Chondrocyte (in vitro differentiated cells): ENCODE results near the gene CDKN1A. TPM values are rescaled to one million over a fixed set of nuclear protein-coding genes. Genes with fewer than 3 reads are reported as not detected.

Experiments used
- DNase-seq: peaks from one replicate; pipeline ENCODE4 v3.0.0; 2021; ENCODE audit warnings: mixed read lengths, low spot score
- H3K27ac Mint-ChIP-seq: one replicate; pipeline ENCODE4 v1.8.0; 2021; ENCODE audit warnings: mild to moderate bottlenecking, moderate library complexity, mixed read lengths; ENCODE audit not compliant: unreplicated experiment
- H3K27me3 Mint-ChIP-seq: 2 replicates; pipeline ENCODE4 v1.8.0; 2021; ENCODE audit warnings: low read depth, mixed read lengths
- H3K36me3 Mint-ChIP-seq: 2 replicates; pipeline ENCODE4 v1.8.0; 2021; ENCODE audit warnings: low read depth, mixed read lengths
- H3K4me1 Mint-ChIP-seq: 2 replicates; pipeline ENCODE4 v1.8.0; 2021; ENCODE audit warnings: low read depth, mild to moderate bottlenecking, mixed read lengths
- H3K4me3 Mint-ChIP-seq: one replicate; pipeline ENCODE4 v1.8.0; 2021; ENCODE audit warnings: mild to moderate bottlenecking, moderate library complexity, mixed read lengths; ENCODE audit not compliant: unreplicated experiment
- H3K9me3 Mint-ChIP-seq: 2 replicates; pipeline ENCODE4 v1.8.0; 2021; ENCODE audit warnings: low read depth, mixed read lengths
- total RNA-seq: library from RNA; stranded (reverse); gene quantifications from 3 replicates; pipeline ENCODE4 v1.2.1, GENCODE V29; 2021
- TF ChIP-seq, protein P1 (sequence below): fragments of 200-600 bp; sonication (generic); IDR thresholded peaks from 2 replicates; pipeline ENCODE4 v1.5.0; 2021; ENCODE audit warnings: antibody characterized with exemption, mild to moderate bottlenecking, moderate library complexity

CDKN1A gene
- total RNA-seq, 1 donor from 2014 or later = 303 TPM

GRCh38 chr6:36691011-36691410, 12.5 kb downstream of the CDKN1A start:
- Mint-ChIP-seq H3K27ac (no peak overlapping the region), H3K4me1 (no peaks in the 10 kb centered on the region), H3K9me3 (no peaks in the 10 kb centered on the region), H3K27me3 (no peaks in the 10 kb centered on the region), H3K4me3 (no peak overlapping the region), H3K36me3 (peaks cover 8% of the 10 kb centered on the region)
- TF ChIP-seq, protein P1, sequence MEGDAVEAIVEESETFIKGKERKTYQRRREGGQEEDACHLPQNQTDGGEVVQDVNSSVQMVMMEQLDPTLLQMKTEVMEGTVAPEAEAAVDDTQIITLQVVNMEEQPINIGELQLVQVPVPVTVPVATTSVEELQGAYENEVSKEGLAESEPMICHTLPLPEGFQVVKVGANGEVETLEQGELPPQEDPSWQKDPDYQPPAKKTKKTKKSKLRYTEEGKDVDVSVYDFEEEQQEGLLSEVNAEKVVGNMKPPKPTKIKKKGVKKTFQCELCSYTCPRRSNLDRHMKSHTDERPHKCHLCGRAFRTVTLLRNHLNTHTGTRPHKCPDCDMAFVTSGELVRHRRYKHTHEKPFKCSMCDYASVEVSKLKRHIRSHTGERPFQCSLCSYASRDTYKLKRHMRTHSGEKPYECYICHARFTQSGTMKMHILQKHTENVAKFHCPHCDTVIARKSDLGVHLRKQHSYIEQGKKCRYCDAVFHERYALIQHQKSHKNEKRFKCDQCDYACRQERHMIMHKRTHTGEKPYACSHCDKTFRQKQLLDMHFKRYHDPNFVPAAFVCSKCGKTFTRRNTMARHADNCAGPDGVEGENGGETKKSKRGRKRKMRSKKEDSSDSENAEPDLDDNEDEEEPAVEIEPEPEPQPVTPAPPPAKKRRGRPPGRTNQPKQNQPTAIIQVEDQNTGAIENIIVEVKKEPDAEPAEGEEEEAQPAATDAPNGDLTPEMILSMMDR = no peak
- no peak for DNase-seq

DNA sequence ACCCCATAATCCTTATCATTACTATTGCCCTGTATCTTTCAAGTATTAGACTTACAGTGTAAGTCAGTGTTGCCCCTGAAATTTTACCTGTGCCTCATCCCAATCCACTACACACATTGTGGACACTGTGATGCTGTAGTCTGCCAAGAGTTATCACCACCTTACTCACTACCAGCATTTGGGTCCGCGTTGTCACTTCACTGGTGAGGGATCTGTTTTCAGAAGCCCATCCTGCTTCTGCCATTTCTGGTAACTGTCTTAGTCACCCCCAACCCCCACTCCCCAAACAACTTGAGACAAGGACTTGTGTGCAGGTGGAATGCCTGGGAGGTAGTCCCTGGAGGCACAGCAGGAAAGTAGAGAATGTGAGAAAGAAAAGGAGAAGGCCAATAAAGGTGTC, 13.1 kb downstream of the CDKN1A start:
- Mint-ChIP-seq H3K4me1 (no peaks in the 10 kb centered on the region), H3K27me3 (no peaks in the 10 kb centered on the region), H3K27ac (no peak overlapping the region), H3K4me3 (no peak overlapping the region), H3K36me3 (peaks cover 5% of the 10 kb centered on the region), H3K9me3 (no peaks in the 10 kb centered on the region)
- DNase-seq = no peak
- TF ChIP-seq, protein P1 = no peak

GRCh38 chr6:36692220-36692619, 13.7 kb downstream of the CDKN1A start:
- no peak overlapping the region for H3K4me3 Mint-ChIP-seq
- H3K9me3 Mint-ChIP-seq = peaks cover 3% of the 10 kb centered on the region
- no peaks in the 10 kb centered on the region for H3K27me3 Mint-ChIP-seq
- H3K4me1 Mint-ChIP-seq = no peaks in the 10 kb centered on the region
- H3K36me3 Mint-ChIP-seq = peaks cover 2% of the 10 kb centered on the region
- TF ChIP-seq, protein P1 = no peak
- no peak for DNase-seq
- H3K27ac Mint-ChIP-seq = no peak overlapping the region

DNA sequence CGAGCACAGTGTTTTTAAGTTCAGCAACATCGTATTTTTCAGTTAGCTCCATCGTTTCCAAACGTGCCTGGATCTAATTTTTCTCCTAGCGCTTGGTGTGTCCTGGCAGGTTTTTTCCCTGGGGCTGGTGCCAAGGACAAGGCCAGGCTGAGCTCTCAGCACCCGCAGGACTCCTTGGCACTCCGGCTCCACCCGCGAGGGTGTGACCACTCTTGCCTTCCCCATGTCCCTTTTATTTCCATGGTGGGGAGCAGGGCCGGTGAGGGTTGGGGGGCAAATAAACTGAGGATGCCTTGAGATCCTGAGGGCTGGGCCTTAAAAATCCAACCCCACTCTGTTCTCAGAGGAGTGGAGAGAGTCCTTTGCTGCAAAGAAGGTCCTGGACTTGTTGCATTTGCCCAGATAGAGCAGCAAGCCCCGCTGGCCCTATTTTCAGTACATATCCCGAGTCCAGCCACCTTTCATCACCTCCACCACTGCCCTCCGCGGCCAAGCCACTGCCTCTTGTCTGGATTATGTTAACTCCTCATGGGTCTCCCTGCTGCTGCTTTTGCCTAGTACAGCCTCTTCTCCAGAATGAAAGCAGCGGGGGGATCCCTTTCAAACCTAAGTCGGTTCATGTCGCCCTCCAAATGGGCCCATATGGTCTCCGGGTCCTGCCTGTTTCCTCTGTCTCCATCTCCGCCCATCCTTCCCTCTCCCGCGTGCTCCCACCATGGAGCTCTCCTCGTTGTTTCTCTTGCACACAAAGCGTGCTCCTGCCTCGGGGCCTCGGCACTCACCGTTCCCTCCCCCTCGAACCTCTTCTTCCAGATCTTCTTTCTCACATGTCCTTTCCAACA, 14.6 kb downstream of the CDKN1A start:
- Mint-ChIP-seq H3K9me3 (peaks cover 4% of the 10 kb centered on the region), H3K36me3 (no peaks in the 10 kb centered on the region), H3K4me1 (no peaks in the 10 kb centered on the region), H3K27me3 (no peaks in the 10 kb centered on the region), H3K27ac (no peak overlapping the region), H3K4me3 (no peak overlapping the region)
- TF ChIP-seq, protein P1 = no peak
- DNase-seq = no peak

GRCh38 chr6:36694616-36695015, 16.1 kb downstream of the CDKN1A start:
- Mint-ChIP-seq H3K27me3 (peaks cover 6% of the 10 kb centered on the region), H3K4me3 (no peak overlapping the region), H3K4me1 (no peaks in the 10 kb centered on the region), H3K9me3 (peaks cover 4% of the 10 kb centered on the region), H3K36me3 (no peaks in the 10 kb centered on the region), H3K27ac (no peak overlapping the region)
- no peak for DNase-seq
- TF ChIP-seq, protein P1 = no peak
